ENCODE data around the gene MDH1B.
"Not testable (repeated sequence)": the region's sequence is repeated elsewhere in the genome, so short reads cannot be mapped to it uniquely, and the experiment has no call there.

MDH1B gene

GRCh38 chr2:206766057-206766930 is 1.2 kb upstream of the MDH1B start:
- FAIRE-seq, result no peak

- no peak for FAIRE-seq
Measured at GRCh38 chr2:206764673-206765241, 371 bp downstream of the MDH1B start.

- no peak for FAIRE-seq
Measured at GRCh38 chr2:206756816-206757215, 8.3 kb downstream of the MDH1B start.

- FAIRE-seq, result no peak
Measured at GRCh38 chr2:206740800-206741199, 24.3 kb downstream of the MDH1B start.

GRCh38 chr2:206739271-206739670 is 25.9 kb downstream of the MDH1B start:
- FAIRE-seq, result no peak

GRCh38 chr2:206736935-206737334 is 28.2 kb downstream of the MDH1B start:
- no peak for FAIRE-seq

- no peak for FAIRE-seq
Measured at GRCh38 chr2:206733341-206733740, 31.8 kb downstream of the MDH1B start.

GRCh38 chr2:206728277-206729199 is 36.6 kb downstream of the MDH1B start:
- FAIRE-seq, result no peak

GRCh38 chr2:206727287-206727686 is 37.8 kb downstream of the MDH1B start:
- no peak for FAIRE-seq

- FAIRE-seq, result no peak
Measured at GRCh38 chr2:206723288-206723687, 41.8 kb downstream of the MDH1B start.

- FAIRE-seq, result no peak
Measured at GRCh38 chr2:206721256-206721920, 43.7 kb downstream of the MDH1B start.

GRCh38 chr2:206718296-206718695 is 46.8 kb downstream of the MDH1B start, which contains the start of gene DYTN:
DYTN (minus strand) TSS chr2:206718396; CDS start chr2:206718279, 117 bp downstream.
- no peak for FAIRE-seq

GRCh38 chr2:206716623-206717022 is 48.5 kb downstream of the MDH1B start:
- no peak for FAIRE-seq

- not testable (repeated sequence) for FAIRE-seq
Measured at GRCh38 chr2:206715183-206715582, 49.9 kb downstream of the MDH1B start.

- no peak for FAIRE-seq
Measured at GRCh38 chr2:206713746-206714145, 51.4 kb downstream of the MDH1B start.

- FAIRE-seq, result no peak
Measured at GRCh38 chr2:206708286-206708685, 56.8 kb downstream of the MDH1B start.

- no peak for FAIRE-seq
Measured at GRCh38 chr2:206707164-206707701, 57.9 kb downstream of the MDH1B start.

GRCh38 chr2:206701952-206702605 is 63.0 kb downstream of the MDH1B start:
- no peak for FAIRE-seq

GRCh38 chr2:206700156-206700555 is 65.0 kb downstream of the MDH1B start:
- FAIRE-seq, result no peak

GRCh38 chr2:206698811-206699210 is 66.3 kb downstream of the MDH1B start:
- no peak for FAIRE-seq

GRCh38 chr2:206696910-206697309 is 68.2 kb downstream of the MDH1B start:
- no peak for FAIRE-seq
